Measurements from ENCODE around the gene CD52. TPM values are rescaled to one million over a fixed set of nuclear protein-coding genes. Genes with fewer than 3 reads are reported as not detected.

Gene CD52, protein sequence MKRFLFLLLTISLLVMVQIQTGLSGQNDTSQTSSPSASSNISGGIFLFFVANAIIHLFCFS
- polyA plus RNA-seq (2011; rRNA removed) (not detected in 2 replicates), polyA plus RNA-seq (2017; fragmentation: RNase III; extraction: RNeasy Plus Mini Kit Qiagen cat#74134 plus additional on column Dnase treatment) (not detected in 3 replicates), polyA minus RNA-seq (2011; rRNA and poly(A)+ RNA removed) (not detected in 2 replicates)
- polyA plus RNA-seq (2012; cell fraction: cytosol; rRNA removed): not detected in 2 replicates
- polyA plus RNA-seq (2012; cell fraction: nucleus; rRNA removed): not detected in 2 replicates

GRCh38 chr1:26317612-26318337, at the start of gene CD52:
TSS of gene CD52 (plus strand) at chr1:26317958. CDS start at chr1:26318018, 60 bp downstream.
- ChIA-PET CTCF (interaction anchor here (0.6 to 14.3 kb wide), 7 partner anchors 11 to 154 kb away, joined by 3 to 128 read pairs (median 3); partner anchors contain the start of genes SH3BGRL3 and UBXN11), POLR2A (no interaction called here)
- FAIRE-seq: no peak
- ATAC-seq: no peak
- TF ChIP-seq SREBF2 (IDR thresholded peaks at IDR 0.05) (no peak), ZNF302 (CRISPR knock-in tag; IDR thresholded peaks at IDR 0.05) (no peak), RFX5 (IDR thresholded peaks at IDR 0.05) (no peak), EHF (CRISPR knock-in tag; IDR thresholded peaks at IDR 0.05) (no peak), CEBPB (IDR thresholded peaks at IDR 0.05) (no peak), PBX3 (IDR thresholded peaks at IDR 0.05) (no peak)
- Histone ChIP-seq H3K4me1 (0 out of 3 replicates have a peak, but pooled peaks cover 5% of the 10 kb centered on the region), H3K4me2 (no peak within 1 kb of the TSS), H3K4me3 (no peak within 1 kb of the TSS), H3K9me3 (no peaks in the 10 kb centered on the region), H3K27ac (no peak within 1 kb of the TSS)
- no peak for DNase-seq (ENCODE audit: low read depth in 1 of 2, low spot score in 1 of 2)
- WGBS (ENCODE audit: missing lambda C conversion rate): 79% methylated on average over 8 of the region's 12 CpGs

GRCh38 chr1:26268290-26269197, 49.2 kb upstream of the CD52 start:
- ATAC-seq (no peak), FAIRE-seq (no peak), DNase-seq (ENCODE audit: low read depth in 1 of 2, low spot score in 1 of 2) (no peak)
- TF ChIP-seq TP53 (CRISPR knock-in tag; IDR thresholded peaks at IDR 0.05): no peak
- no peak for TF ChIP-seq CHD4 (IDR thresholded peaks at IDR 0.05; ENCODE audit: borderline replicate concordance)
- TF ChIP-seq JUNB (IDR thresholded peaks at IDR 0.05): no peak
- TF ChIP-seq ZSCAN20 (CRISPR knock-in tag; IDR thresholded peaks at IDR 0.05): no peak
- no peak for TF ChIP-seq FOXS1 (CRISPR knock-in tag; IDR thresholded peaks at IDR 0.05)
- TF ChIP-seq CHD2 (IDR thresholded peaks at IDR 0.05; ENCODE audit: low read length, partially characterized antibody): no peak
- no peak for TF ChIP-seq NFE2L2 (conservative IDR thresholded peaks at IDR 0.05; ENCODE audit: low read length)
- no peak for TF ChIP-seq FOSL2 (IDR thresholded peaks at IDR 0.05)
- TF ChIP-seq FOSL2 (CRISPR knock-in tag; IDR thresholded peaks at IDR 0.05): no peak
- TF ChIP-seq, protein P1, sequence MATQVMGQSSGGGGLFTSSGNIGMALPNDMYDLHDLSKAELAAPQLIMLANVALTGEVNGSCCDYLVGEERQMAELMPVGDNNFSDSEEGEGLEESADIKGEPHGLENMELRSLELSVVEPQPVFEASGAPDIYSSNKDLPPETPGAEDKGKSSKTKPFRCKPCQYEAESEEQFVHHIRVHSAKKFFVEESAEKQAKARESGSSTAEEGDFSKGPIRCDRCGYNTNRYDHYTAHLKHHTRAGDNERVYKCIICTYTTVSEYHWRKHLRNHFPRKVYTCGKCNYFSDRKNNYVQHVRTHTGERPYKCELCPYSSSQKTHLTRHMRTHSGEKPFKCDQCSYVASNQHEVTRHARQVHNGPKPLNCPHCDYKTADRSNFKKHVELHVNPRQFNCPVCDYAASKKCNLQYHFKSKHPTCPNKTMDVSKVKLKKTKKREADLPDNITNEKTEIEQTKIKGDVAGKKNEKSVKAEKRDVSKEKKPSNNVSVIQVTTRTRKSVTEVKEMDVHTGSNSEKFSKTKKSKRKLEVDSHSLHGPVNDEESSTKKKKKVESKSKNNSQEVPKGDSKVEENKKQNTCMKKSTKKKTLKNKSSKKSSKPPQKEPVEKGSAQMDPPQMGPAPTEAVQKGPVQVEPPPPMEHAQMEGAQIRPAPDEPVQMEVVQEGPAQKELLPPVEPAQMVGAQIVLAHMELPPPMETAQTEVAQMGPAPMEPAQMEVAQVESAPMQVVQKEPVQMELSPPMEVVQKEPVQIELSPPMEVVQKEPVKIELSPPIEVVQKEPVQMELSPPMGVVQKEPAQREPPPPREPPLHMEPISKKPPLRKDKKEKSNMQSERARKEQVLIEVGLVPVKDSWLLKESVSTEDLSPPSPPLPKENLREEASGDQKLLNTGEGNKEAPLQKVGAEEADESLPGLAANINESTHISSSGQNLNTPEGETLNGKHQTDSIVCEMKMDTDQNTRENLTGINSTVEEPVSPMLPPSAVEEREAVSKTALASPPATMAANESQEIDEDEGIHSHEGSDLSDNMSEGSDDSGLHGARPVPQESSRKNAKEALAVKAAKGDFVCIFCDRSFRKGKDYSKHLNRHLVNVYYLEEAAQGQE (IDR thresholded peaks at IDR 0.05): no peak
- TF ChIP-seq FOSB (CRISPR knock-in tag; IDR thresholded peaks at IDR 0.05): no peak
- no peak for TF ChIP-seq HES2 (IDR thresholded peaks at IDR 0.05)
- no peak for TF ChIP-seq SMC3 (IDR thresholded peaks at IDR 0.05)
- TF ChIP-seq, protein P2, sequence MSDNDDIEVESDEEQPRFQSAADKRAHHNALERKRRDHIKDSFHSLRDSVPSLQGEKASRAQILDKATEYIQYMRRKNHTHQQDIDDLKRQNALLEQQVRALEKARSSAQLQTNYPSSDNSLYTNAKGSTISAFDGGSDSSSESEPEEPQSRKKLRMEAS (IDR thresholded peaks at IDR 0.05): no peak
- TF ChIP-seq CBX8 (IDR thresholded peaks at IDR 0.05): no peak
- TF ChIP-seq TFCP2L1 (CRISPR knock-in tag; IDR thresholded peaks at IDR 0.05): no peak
- TF ChIP-seq RCOR1 (IDR thresholded peaks at IDR 0.05; ENCODE audit: low read depth, low read length): no peak
- H3K4me3 ChIP-seq: no peak overlapping the region
- WGBS (ENCODE audit: missing lambda C conversion rate): 93% methylated on average over 9 of the region's 9 CpGs
- H3K9me3 ChIP-seq: peaks cover 6% of the 10 kb centered on the region
- CTCF ChIA-PET: interaction anchor here (0.8 to 4.1 kb wide), 4 partner anchors 11 to 148 kb away, joined by 3 to 12 read pairs (median 3); partner anchors contain the start of gene SH3BGRL3
- H3K4me2 ChIP-seq: no peak overlapping the region
- no peak overlapping the region for H3K27ac ChIP-seq
- H3K4me1 ChIP-seq: no peaks in the 10 kb centered on the region
- POLR2A ChIA-PET: interaction anchor here (0.6 kb wide), 1 partner anchor 39 kb away, joined by 3 read pairs; no protein-coding TSS in a partner anchor

All from A549 (cell line).